MM.1S (cell line): ENCODE data around the gene ATOH8.

ENCODE experiments used
- DNase-seq: peaks from one replicate; pipeline ENCODE4 v3.0.0-alpha.2; 2015
- H2AFZ ChIP-seq: fragments of 300-600 bp; sonication (generic); 2 replicates; pipeline ENCODE4 v1.6.0; 2016; ENCODE audit warnings: antibody characterized with exemption, low read length
- H3F3A ChIP-seq: fragments of 300-600 bp; sonication (generic); 2 replicates; pipeline ENCODE4 v1.6.1; 2016; ENCODE audit warnings: mild to moderate bottlenecking, antibody characterized with exemption, low read length, moderate library complexity, mixed read lengths; ENCODE audit not compliant: insufficient read depth
- H3K27ac ChIP-seq: fragments of 300-600 bp; sonication (generic); 2 replicates; pipeline ENCODE4 v1.5.1; 2016; ENCODE audit warnings: mild to moderate bottlenecking, low read length
- H3K27me3 ChIP-seq: fragments of 300-600 bp; sonication (generic); replicated peaks from 2 replicates; pipeline ENCODE4 v1.6.0; 2016; ENCODE audit warnings: low read length; ENCODE audit not compliant: insufficient read depth
- H3K36me3 ChIP-seq: fragments of 300-600 bp; sonication (generic); replicated peaks from 2 replicates; pipeline ENCODE4 v1.6.1; 2016; ENCODE audit warnings: mild to moderate bottlenecking, low read length, mixed read lengths; ENCODE audit not compliant: insufficient read depth
- H3K4me1 ChIP-seq: fragments of 300-600 bp; sonication (generic); 2 replicates; pipeline ENCODE4 v1.6.1; 2016; ENCODE audit warnings: low read length, mixed read lengths
- H3K4me2 ChIP-seq: fragments of 300-600 bp; sonication (generic); 2 replicates; pipeline ENCODE4 v1.6.0; 2016; ENCODE audit warnings: low read depth, low read length
- H3K4me3 ChIP-seq: fragments of 300-600 bp; sonication (generic); 2 replicates; pipeline ENCODE4 v1.5.1; 2016; ENCODE audit warnings: low read length, mixed read lengths
- H3K79me2 ChIP-seq: fragments of 300-600 bp; sonication (generic); 2 replicates; pipeline ENCODE4 v1.6.1; 2016; ENCODE audit warnings: mixed run types, low read length, mixed read lengths
- H3K9ac ChIP-seq: fragments of 300-600 bp; sonication (generic); 2 replicates; pipeline ENCODE4 v1.6.1; 2016; ENCODE audit warnings: low read length, mixed read lengths
- H3K9me2 ChIP-seq: fragments of 300-600 bp; sonication (generic); replicated peaks from 2 replicates; pipeline ENCODE4 v1.6.1; 2016; ENCODE audit warnings: mild to moderate bottlenecking, low read length, mixed read lengths; ENCODE audit not compliant: insufficient read depth
- H3K9me3 ChIP-seq: fragments of 300-600 bp; sonication (generic); replicated peaks from 2 replicates; pipeline ENCODE4 v1.6.1; 2016; ENCODE audit warnings: mild to moderate bottlenecking, low read length, mixed read lengths; ENCODE audit not compliant: insufficient read depth
- H4K20me1 ChIP-seq: fragments of 300-600 bp; sonication (generic); 2 replicates; pipeline ENCODE4 v1.6.1; 2016; ENCODE audit warnings: mild to moderate bottlenecking, low read length, moderate library complexity, mixed read lengths; ENCODE audit not compliant: insufficient read depth
- CTCF ChIP-seq: fragments of 300-600 bp; sonication (generic); IDR thresholded peaks from 2 replicates; pipeline ENCODE4 v1.5.1; 2016; ENCODE audit warnings: antibody characterized with exemption, low read length, mixed read lengths
- EZH2 ChIP-seq: fragments of 300-600 bp; sonication (generic); optimal IDR thresholded peaks from 2 replicates; pipeline ENCODE3; 2017; ENCODE audit warnings: low read depth, mild to moderate bottlenecking, antibody characterized with exemption, low read length, mixed read lengths
- EZH2phosphoT487 ChIP-seq: fragments of 300-600 bp; sonication (generic); IDR thresholded peaks from 2 replicates; pipeline ENCODE4 v1.6.1; 2018; ENCODE audit warnings: antibody characterized with exemption, low read length

The ATOH8 gene

GRCh38 chr2:85810371-85811179 lies 56.8 kb downstream of the ATOH8 start:
- no peak overlapping the region for H3K9ac ChIP-seq
- no peak overlapping the region for H3K4me3 ChIP-seq
- H4K20me1 ChIP-seq: no peaks in the 10 kb centered on the region
- H2AFZ ChIP-seq: no peak overlapping the region
- H3K9me3 ChIP-seq: no peaks in the 10 kb centered on the region
- no peaks in the 10 kb centered on the region for H3K36me3 ChIP-seq
- H3K27ac ChIP-seq: no peak overlapping the region
- DNase-seq: no peak
- H3F3A ChIP-seq: no peaks in the 10 kb centered on the region
- no peak for TF ChIP-seq CTCF
- TF ChIP-seq EZH2: no peak
- TF ChIP-seq EZH2phosphoT487: no peak
- H3K27me3 ChIP-seq: no peaks in the 10 kb centered on the region
- H3K9me2 ChIP-seq: no peaks in the 10 kb centered on the region
- no peak overlapping the region for H3K4me2 ChIP-seq
- no peaks in the 10 kb centered on the region for H3K4me1 ChIP-seq
- no peaks in the 10 kb centered on the region for H3K79me2 ChIP-seq

GRCh38 chr2:85811180-85812093 lies 57.6 kb downstream of the ATOH8 start:
- H3K9ac ChIP-seq: no peak overlapping the region
- H3K9me2 ChIP-seq: no peaks in the 10 kb centered on the region
- no peaks in the 10 kb centered on the region for H3K9me3 ChIP-seq
- H4K20me1 ChIP-seq: no peaks in the 10 kb centered on the region
- H2AFZ ChIP-seq: no peak overlapping the region
- H3K27ac ChIP-seq: no peak overlapping the region
- H3K27me3 ChIP-seq: no peaks in the 10 kb centered on the region
- no peak for TF ChIP-seq EZH2
- no peak for TF ChIP-seq EZH2phosphoT487
- TF ChIP-seq CTCF: no peak
- H3K4me3 ChIP-seq: no peak overlapping the region
- H3K4me2 ChIP-seq: no peak overlapping the region
- no peaks in the 10 kb centered on the region for H3K79me2 ChIP-seq
- DNase-seq: no peak
- no peaks in the 10 kb centered on the region for H3K36me3 ChIP-seq
- no peaks in the 10 kb centered on the region for H3K4me1 ChIP-seq
- no peaks in the 10 kb centered on the region for H3F3A ChIP-seq

- Histone ChIP-seq H3K79me2 (no peaks in the 10 kb centered on the region), H3K4me1 (no peaks in the 10 kb centered on the region), H2AFZ (no peak overlapping the region), H3K36me3 (no peaks in the 10 kb centered on the region), H3F3A (no peaks in the 10 kb centered on the region), H3K4me2 (no peak overlapping the region), H3K9me2 (no peaks in the 10 kb centered on the region), H3K27ac (no peak overlapping the region), H4K20me1 (no peaks in the 10 kb centered on the region), H3K27me3 (no peaks in the 10 kb centered on the region), H3K9me3 (no peaks in the 10 kb centered on the region), H3K4me3 (no peak overlapping the region), H3K9ac (no peak overlapping the region)
- TF ChIP-seq EZH2: no peak
- TF ChIP-seq EZH2phosphoT487: no peak
- no peak for TF ChIP-seq CTCF
- DNase-seq: no peak
Observed at GRCh38 chr2:85812094-85812735, 58.4 kb downstream of the ATOH8 start.
